T-cell (primary cell): Measurements from ENCODE around the gene PRRC2B. TPM values are rescaled to one million over a fixed set of nuclear protein-coding genes. Genes with fewer than 3 reads are reported as not detected.

Source experiments
- ATAC-seq, 4 experiments: fragments of 200-7000 bp in 3 of 4; fragments of 150-1000 bp in 1 of 4; cut with Tn5 transposase; replicated peaks in 1 of 4; 1 replicate in 3 of 4; 2 replicates in 1 of 4; pipeline ENCODE4 v1.10.0; 2021; ENCODE audit warnings: moderate library complexity in 3 of 4, mild to moderate bottlenecking in 2 of 4, moderate number of reproducible peaks in 1 of 4
- CTCF ChIA-PET, 2 donors: fragments of 300-600 bp; sonication (Branson Sonifier 250); formaldehyde crosslinking; loops; one replicate each; lab custom pipeline; 2022; ENCODE audit warnings: antibody characterized with exemption in 2 of 2; lab: Charles Lee
- POLR2A ChIA-PET, 2 donors: fragments of 300-600 bp; sonication (Branson Sonifier 250); formaldehyde crosslinking; loops; one replicate each; lab custom pipeline; 2022; ENCODE audit warnings: antibody characterized with exemption in 2 of 2; lab: Charles Lee
- DNase-seq, 35 experiments: peaks; one replicate each; pipeline versions ENCODE4 v3.0.0 to v3.0.0-alpha.2; 2013 to 2023
- H3K27ac ChIP-seq: one replicate; pipeline ENCODE4 v1.5.1; 2013; ENCODE audit warnings: low read length
- H3K27me3 ChIP-seq, 2 experiments: replicated peaks in 1 of 2; 1 replicate in 1 of 2; 2 replicates in 1 of 2; pipeline versions ENCODE4 v1.6.1 to v1.7.0; 2013; ENCODE audit warnings: low read length in 1 of 2, mixed read lengths in 1 of 2; ENCODE audit not compliant: control insufficient read depth in 2 of 2, insufficient read depth in 2 of 2; ENCODE audit errors: extremely low read depth in 1 of 2
- H3K36me3 ChIP-seq, 2 donors: 1 replicate in 1 of 2; 2 replicates in 1 of 2; pipeline versions ENCODE4 v1.6.1 to v1.7.0; 2013; ENCODE audit warnings: low read length in 1 of 2; ENCODE audit not compliant: control insufficient read depth in 2 of 2, insufficient read depth in 1 of 2; ENCODE audit errors: extremely low read depth in 1 of 2
- H3K4me1 ChIP-seq, 2 experiments: 1 replicate in 1 of 2; 2 replicates in 1 of 2; pipeline versions ENCODE4 v1.6.1 to v1.7.0; 2013; ENCODE audit warnings: low read length in 2 of 2, mixed read lengths in 1 of 2; ENCODE audit not compliant: insufficient read depth in 2 of 2, control insufficient read depth in 1 of 2; ENCODE audit errors: extremely low read depth in 1 of 2
- H3K4me3 ChIP-seq, 2 donors: 1 replicate in 1 of 2; 2 replicates in 1 of 2; pipeline versions ENCODE4 v1.5.1 to v1.7.0; 2013; ENCODE audit warnings: mild to moderate bottlenecking in 2 of 2, low read length in 1 of 2, moderate library complexity in 1 of 2; ENCODE audit not compliant: control insufficient read depth in 1 of 2; ENCODE audit errors: extremely low read depth in 1 of 2
- H3K9me3 ChIP-seq: 2 replicates; pipeline ENCODE4 v1.7.0; 2013
- H3K27ac Mint-ChIP-seq, 2 donors: one replicate each; pipeline ENCODE4 v1.8.0; 2020 to 2021; ENCODE audit warnings: mild to moderate bottlenecking in 2 of 2, mixed read lengths in 2 of 2
- H3K27me3 Mint-ChIP-seq, 2 donors: one replicate each; pipeline ENCODE4 v1.8.0; 2021 to 2022; ENCODE audit warnings: mixed read lengths in 2 of 2
- H3K36me3 Mint-ChIP-seq: one replicate; pipeline ENCODE4 v1.8.0; 2021; ENCODE audit warnings: mixed read lengths
- H3K4me1 Mint-ChIP-seq, 3 donors: one replicate each; pipeline ENCODE4 v1.8.0; 2020 to 2022; ENCODE audit warnings: mixed read lengths in 3 of 3, mild to moderate bottlenecking in 1 of 3
- H3K4me3 Mint-ChIP-seq, 3 donors: one replicate each; pipeline ENCODE4 v1.8.0; 2020 to 2022; ENCODE audit warnings: mild to moderate bottlenecking in 3 of 3, mixed read lengths in 3 of 3, moderate library complexity in 3 of 3
- H3K9me3 Mint-ChIP-seq, 3 donors: one replicate each; pipeline ENCODE4 v1.8.0; 2020 to 2022; ENCODE audit warnings: mixed read lengths in 3 of 3
- WGBS: methylation state at CpG from one replicate; pipeline ENCODE4 v1.1.5; 2013; ENCODE audit warnings: missing lambda C conversion rate; ENCODE audit not compliant: insufficient coverage; 5-methylcytosine and 5-hydroxymethylcytosine counted together
- total RNA-seq, 35 experiments: library from RNA in 6 of 35; stranded (reverse) in 6 of 35; fragments of 120-200 nt in 1 of 35; gene quantifications; one replicate each; pipeline versions ENCODE4 v1.2.1 to v1.2.4 and lab custom pipeline; 2013 to 2026

Gene PRRC2B
- total RNA-seq, 5 donors from 2014 or later (not counting 1 experiment from before 2014, with no cell fraction given): 259 to 375 (median 370) TPM

- Mint-ChIP-seq H3K36me3 (peaks cover 54% of the 10 kb centered on the region), H3K9me3 (no peaks in the 10 kb centered on the region), H3K27me3 (no peaks in the 10 kb centered on the region), H3K27ac (no peak overlapping the region), H3K4me3 (peak overlapping the region in 1 of 3 donors; percentile 32), H3K4me1 (peaks cover 3 to 9% (median 4%) of the 10 kb centered on the region in 3 donors)
- peaks cover 69 to 95% of the 10 kb centered on the region in 2 donors for H3K36me3 ChIP-seq
- 97% methylated on average over 21 of the region's 24 CpGs for WGBS
- peaks cover 0 to 4% of the 10 kb centered on the region in 2 experiments for H3K4me1 ChIP-seq
- ChIA-PET POLR2A (no interaction called here), CTCF (interaction anchor here in 1 of 2 donors (0.6 kb wide), 1 partner anchor 264 kb away, joined by 3 read pairs; no protein-coding TSS in a partner anchor)
- DNase-seq: no peak
- no peak for ATAC-seq
- no peaks in the 10 kb centered on the region for H3K9me3 ChIP-seq
- H3K27ac ChIP-seq: no peak overlapping the region
- no peak overlapping the region for H3K4me3 ChIP-seq
- no peaks in the 10 kb centered on the region for H3K27me3 ChIP-seq
Observed at GRCh38 chr9:131482343-131483006, 88.6 kb downstream of the PRRC2B start.

GRCh38 chr9:131483319-131484050 is 89.6 kb downstream of the PRRC2B start:
- Mint-ChIP-seq H3K9me3 (no peaks in the 10 kb centered on the region), H3K36me3 (peaks cover 60% of the 10 kb centered on the region), H3K27ac (no peak overlapping the region), H3K4me3 (no peak overlapping the region), H3K27me3 (no peaks in the 10 kb centered on the region), H3K4me1 (peaks cover 1 to 6% (median 6%) of the 10 kb centered on the region in 3 donors)
- WGBS: 96% methylated on average over 7 of the region's 9 CpGs
- no peaks in the 10 kb centered on the region for H3K27me3 ChIP-seq
- ChIA-PET CTCF (no interaction called here), POLR2A (no interaction called here)
- DNase-seq: no peak
- H3K27ac ChIP-seq: no peak overlapping the region
- H3K4me3 ChIP-seq: no peak overlapping the region
- H3K9me3 ChIP-seq: no peaks in the 10 kb centered on the region
- no peak for ATAC-seq
- H3K36me3 ChIP-seq: peaks cover 64 to 97% of the 10 kb centered on the region in 2 donors
- H3K4me1 ChIP-seq: peaks cover 0 to 3% of the 10 kb centered on the region in 2 experiments

GRCh38 chr9:131484051-131484445 is 90.2 kb downstream of the PRRC2B start:
- peaks cover 5 to 10% (median 8%) of the 10 kb centered on the region in 3 donors for H3K4me1 Mint-ChIP-seq
- CTCF ChIA-PET: no interaction called here

DNA sequence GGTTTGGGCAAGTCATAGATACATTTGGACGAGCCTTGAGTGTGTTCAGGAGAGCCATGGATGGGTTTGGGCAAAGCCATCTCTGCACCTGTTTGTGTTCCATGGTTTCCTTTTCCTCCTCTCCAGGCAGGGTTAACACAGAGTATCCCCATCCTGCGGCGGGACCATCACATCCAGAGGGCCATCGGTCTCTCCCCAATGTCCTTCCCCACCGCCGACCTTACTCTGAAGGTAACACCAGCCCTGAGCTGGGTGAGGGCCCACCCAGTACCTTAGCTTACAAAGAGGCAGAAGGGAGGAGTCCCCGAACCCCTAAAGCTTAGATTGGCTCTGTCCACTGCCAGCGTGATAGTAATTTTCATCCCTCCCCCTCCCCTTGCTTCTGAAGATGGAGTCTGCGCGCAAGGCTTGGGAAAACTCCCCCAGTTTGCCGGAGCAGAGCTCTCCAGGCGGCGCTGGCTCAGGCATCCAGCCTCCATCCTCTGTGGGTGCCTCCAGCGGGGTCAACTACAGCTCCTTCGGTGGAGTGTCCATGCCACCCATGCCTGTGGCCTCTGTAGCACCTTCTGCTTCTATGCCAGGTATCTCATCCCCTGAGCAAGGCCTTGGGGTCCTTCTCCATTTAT is 90.8 kb downstream of the PRRC2B start:
- H3K4me1 Mint-ChIP-seq: peaks cover 5 to 8% (median 7%) of the 10 kb centered on the region in 3 donors
- no peak overlapping the region for H3K4me3 ChIP-seq
- no peaks in the 10 kb centered on the region for H3K27me3 Mint-ChIP-seq
- DNase-seq (no peak), ATAC-seq (no peak)
- no peak overlapping the region for H3K27ac Mint-ChIP-seq
- H3K36me3 Mint-ChIP-seq: peaks cover 61% of the 10 kb centered on the region
- H3K4me1 ChIP-seq: peaks cover 0 to 3% of the 10 kb centered on the region in 2 experiments
- no peak overlapping the region for H3K27ac ChIP-seq
- no peaks in the 10 kb centered on the region for H3K9me3 Mint-ChIP-seq
- H3K4me3 Mint-ChIP-seq: no peak overlapping the region
- H3K27me3 ChIP-seq: no peaks in the 10 kb centered on the region
- H3K9me3 ChIP-seq: no peaks in the 10 kb centered on the region
- H3K36me3 ChIP-seq: peaks cover 56 to 96% of the 10 kb centered on the region in 2 donors
- POLR2A ChIA-PET: no interaction called here
- 100% methylated on average over 11 of the region's 15 CpGs for WGBS
- CTCF ChIA-PET: no interaction called here

More at GRCh38 chr9:131484051-131484445, 90.2 kb downstream of the PRRC2B start:
- 99% methylated on average over 7 of the region's 7 CpGs for WGBS
- Mint-ChIP-seq H3K36me3 (peaks cover 62% of the 10 kb centered on the region), H3K27ac (no peak overlapping the region), H3K4me3 (no peak overlapping the region), H3K27me3 (no peaks in the 10 kb centered on the region), H3K9me3 (no peaks in the 10 kb centered on the region)
- DNase-seq (no peak), ATAC-seq (no peak)
- Histone ChIP-seq H3K4me1 (peaks cover 0 to 3% of the 10 kb centered on the region in 2 experiments), H3K9me3 (no peaks in the 10 kb centered on the region), H3K27me3 (no peaks in the 10 kb centered on the region), H3K36me3 (peaks cover 62 to 97% of the 10 kb centered on the region in 2 donors), H3K4me3 (no peak overlapping the region), H3K27ac (no peak overlapping the region)
- POLR2A ChIA-PET: no interaction called here

GRCh38 chr9:131485206-131485605 is 91.3 kb downstream of the PRRC2B start:
- DNase-seq: no peak
- Mint-ChIP-seq H3K4me3 (no peak overlapping the region), H3K9me3 (no peaks in the 10 kb centered on the region), H3K36me3 (peaks cover 66% of the 10 kb centered on the region), H3K27ac (no peak overlapping the region), H3K4me1 (peaks cover 5 to 13% (median 5%) of the 10 kb centered on the region in 3 donors), H3K27me3 (no peaks in the 10 kb centered on the region)
- H3K27ac ChIP-seq: no peak overlapping the region
- ChIA-PET CTCF (no interaction called here), POLR2A (no interaction called here)
- no peak overlapping the region for H3K4me3 ChIP-seq
- H3K4me1 ChIP-seq: peaks cover 0 to 3% of the 10 kb centered on the region in 2 experiments
- no peak for ATAC-seq
- peaks cover 56 to 96% of the 10 kb centered on the region in 2 donors for H3K36me3 ChIP-seq
- 100% methylated on average over 11 of the region's 12 CpGs for WGBS
- H3K27me3 ChIP-seq: no peaks in the 10 kb centered on the region
- no peaks in the 10 kb centered on the region for H3K9me3 ChIP-seq

DNA sequence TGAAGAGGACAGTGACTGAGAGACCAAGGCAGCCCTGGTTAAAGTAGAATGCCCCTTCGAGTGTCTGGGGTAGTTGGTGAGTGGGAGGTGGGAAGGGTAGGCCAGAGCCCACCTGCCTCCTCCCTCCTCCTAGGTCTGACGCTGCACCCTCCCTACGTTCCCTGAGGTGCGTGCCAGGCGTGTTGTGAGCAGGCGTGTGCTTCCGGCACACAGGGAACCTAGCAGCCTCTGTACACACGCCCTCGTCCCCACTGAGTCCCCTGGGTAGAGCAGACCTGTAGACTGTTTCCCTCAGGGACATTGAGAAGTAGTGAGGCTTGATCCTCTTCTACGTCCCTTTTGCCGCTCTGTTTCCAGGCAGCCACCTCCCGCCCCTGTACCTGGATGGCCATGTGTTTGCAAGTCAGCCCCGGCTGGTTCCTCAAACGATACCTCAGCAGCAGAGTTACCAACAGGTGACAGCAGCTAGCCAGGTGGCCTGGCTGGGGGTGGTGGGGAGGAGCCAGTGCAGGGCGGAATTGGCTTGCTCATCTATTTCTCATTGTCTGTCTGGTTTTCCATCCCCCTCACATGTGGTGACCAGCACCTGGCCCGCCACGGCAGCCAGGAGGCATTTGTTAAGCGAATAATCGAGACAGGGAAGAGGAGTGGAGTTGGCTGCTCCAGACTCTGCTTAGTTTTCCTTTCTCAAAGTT is 92.0 kb downstream of the PRRC2B start:
- Histone ChIP-seq H3K9me3 (no peaks in the 10 kb centered on the region), H3K27me3 (no peaks in the 10 kb centered on the region), H3K27ac (no peak overlapping the region), H3K4me1 (peaks cover 0 to 3% of the 10 kb centered on the region in 2 experiments), H3K36me3 (peaks cover 56 to 96% of the 10 kb centered on the region in 2 donors), H3K4me3 (no peak overlapping the region)
- Mint-ChIP-seq H3K4me1 (peaks cover 5 to 13% (median 5%) of the 10 kb centered on the region in 3 donors), H3K27me3 (no peaks in the 10 kb centered on the region), H3K27ac (peak overlapping the region in 1 of 2 donors; percentile 66), H3K4me3 (no peak overlapping the region), H3K9me3 (no peaks in the 10 kb centered on the region), H3K36me3 (peaks cover 73% of the 10 kb centered on the region)
- ChIA-PET POLR2A (no interaction called here), CTCF (no interaction called here)
- no peak for ATAC-seq
- WGBS: 92% methylated on average over 8 of the region's 19 CpGs
- DNase-seq: no peak
